ENCODE data around the gene CYP2B6.

DNA sequence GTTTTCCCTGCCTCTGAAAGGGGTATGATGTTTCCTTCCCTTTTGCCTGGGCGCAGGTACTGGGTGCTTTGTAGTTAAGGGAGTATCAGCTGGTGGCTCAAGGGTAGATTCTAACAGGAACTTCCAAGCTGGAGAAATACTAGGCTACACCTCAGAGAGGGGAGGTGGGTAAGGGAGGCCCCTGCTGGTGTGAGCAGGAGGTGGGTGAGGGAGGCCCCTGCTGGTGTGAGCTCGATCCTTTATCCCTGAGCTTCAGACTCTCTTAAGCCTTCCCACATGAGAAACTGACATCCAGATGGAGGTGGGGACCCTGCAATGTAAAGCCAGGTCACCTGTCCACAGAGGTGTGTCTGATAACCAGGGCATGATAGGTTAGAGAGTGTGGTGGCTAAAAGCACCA is 32.1 kb downstream of the CYP2B6 start:
- TF ChIP-seq, protein P1, sequence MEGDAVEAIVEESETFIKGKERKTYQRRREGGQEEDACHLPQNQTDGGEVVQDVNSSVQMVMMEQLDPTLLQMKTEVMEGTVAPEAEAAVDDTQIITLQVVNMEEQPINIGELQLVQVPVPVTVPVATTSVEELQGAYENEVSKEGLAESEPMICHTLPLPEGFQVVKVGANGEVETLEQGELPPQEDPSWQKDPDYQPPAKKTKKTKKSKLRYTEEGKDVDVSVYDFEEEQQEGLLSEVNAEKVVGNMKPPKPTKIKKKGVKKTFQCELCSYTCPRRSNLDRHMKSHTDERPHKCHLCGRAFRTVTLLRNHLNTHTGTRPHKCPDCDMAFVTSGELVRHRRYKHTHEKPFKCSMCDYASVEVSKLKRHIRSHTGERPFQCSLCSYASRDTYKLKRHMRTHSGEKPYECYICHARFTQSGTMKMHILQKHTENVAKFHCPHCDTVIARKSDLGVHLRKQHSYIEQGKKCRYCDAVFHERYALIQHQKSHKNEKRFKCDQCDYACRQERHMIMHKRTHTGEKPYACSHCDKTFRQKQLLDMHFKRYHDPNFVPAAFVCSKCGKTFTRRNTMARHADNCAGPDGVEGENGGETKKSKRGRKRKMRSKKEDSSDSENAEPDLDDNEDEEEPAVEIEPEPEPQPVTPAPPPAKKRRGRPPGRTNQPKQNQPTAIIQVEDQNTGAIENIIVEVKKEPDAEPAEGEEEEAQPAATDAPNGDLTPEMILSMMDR (IDR thresholded peaks at IDR 0.05): no peak
- no peak for TF ChIP-seq ZFX (IDR thresholded peaks at IDR 0.05; ENCODE audit: borderline replicate concordance)

Data from 22Rv1 (cell line).